ENCODE data around the gene FCN3. TPM values are rescaled to one million over a fixed set of nuclear protein-coding genes. Genes with fewer than 3 reads are reported as not detected.

The FCN3 gene
- total and polyA plus RNA-seq, 2 experiments from 2014 or later: not detected

DNA sequence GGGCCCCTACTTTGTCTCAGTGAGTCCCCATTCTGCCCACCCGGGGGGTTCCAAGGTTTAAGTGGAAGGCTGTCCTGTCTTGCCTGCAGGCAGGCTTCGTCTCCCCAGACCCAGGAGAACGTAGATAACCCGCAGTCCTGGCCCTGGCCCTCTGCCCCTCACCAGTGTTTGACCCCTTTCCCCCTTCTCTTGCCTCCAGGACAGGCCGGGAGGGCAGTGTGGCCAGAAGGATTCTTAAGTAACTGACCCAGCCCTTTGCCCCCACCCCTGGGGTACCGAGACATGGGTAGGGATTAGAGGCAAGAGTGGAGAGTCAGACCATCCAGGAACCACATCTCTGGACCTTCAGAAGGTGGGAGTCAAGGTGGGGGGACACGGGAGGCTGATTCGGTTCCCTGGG is 43.8 kb downstream of the FCN3 start:
- Histone ChIP-seq H3K79me2 (peaks cover 47% of the 10 kb centered on the region), H4K20me1 (ENCODE audit: insufficient read depth, poor library complexity, severe bottlenecking) (peaks cover 27% of the 10 kb centered on the region), H3K36me3 (replicated peaks; ENCODE audit: insufficient read depth, low read depth) (no peaks in the 10 kb centered on the region), H2AFZ (no peak overlapping the region), H3K4me2 (no peak overlapping the region), H3K4me1 (ENCODE audit: insufficient read depth) (no peaks in the 10 kb centered on the region), H3K27ac (no peak overlapping the region), H3K27me3 (no peaks in the 10 kb centered on the region), H3K9me2 (replicated peaks; ENCODE audit: insufficient read depth) (no peaks in the 10 kb centered on the region), H3K9me3 (ENCODE audit: low read depth) (no peaks in the 10 kb centered on the region), H3K4me3 (no peak overlapping the region)
- TF ChIP-seq EZH2 (IDR thresholded peaks at IDR 0.05; ENCODE audit: borderline replicate concordance) (no peak), EZH2phosphoT487 (IDR thresholded peaks at IDR 0.05; ENCODE audit: low read depth, severe bottlenecking, unreplicated experiment) (no peak)
- TF ChIP-seq, protein P1, sequence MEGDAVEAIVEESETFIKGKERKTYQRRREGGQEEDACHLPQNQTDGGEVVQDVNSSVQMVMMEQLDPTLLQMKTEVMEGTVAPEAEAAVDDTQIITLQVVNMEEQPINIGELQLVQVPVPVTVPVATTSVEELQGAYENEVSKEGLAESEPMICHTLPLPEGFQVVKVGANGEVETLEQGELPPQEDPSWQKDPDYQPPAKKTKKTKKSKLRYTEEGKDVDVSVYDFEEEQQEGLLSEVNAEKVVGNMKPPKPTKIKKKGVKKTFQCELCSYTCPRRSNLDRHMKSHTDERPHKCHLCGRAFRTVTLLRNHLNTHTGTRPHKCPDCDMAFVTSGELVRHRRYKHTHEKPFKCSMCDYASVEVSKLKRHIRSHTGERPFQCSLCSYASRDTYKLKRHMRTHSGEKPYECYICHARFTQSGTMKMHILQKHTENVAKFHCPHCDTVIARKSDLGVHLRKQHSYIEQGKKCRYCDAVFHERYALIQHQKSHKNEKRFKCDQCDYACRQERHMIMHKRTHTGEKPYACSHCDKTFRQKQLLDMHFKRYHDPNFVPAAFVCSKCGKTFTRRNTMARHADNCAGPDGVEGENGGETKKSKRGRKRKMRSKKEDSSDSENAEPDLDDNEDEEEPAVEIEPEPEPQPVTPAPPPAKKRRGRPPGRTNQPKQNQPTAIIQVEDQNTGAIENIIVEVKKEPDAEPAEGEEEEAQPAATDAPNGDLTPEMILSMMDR (IDR thresholded peaks at IDR 0.05; ENCODE audit: poor library complexity): no peak
- DNase-seq (ENCODE audit: low spot score): no peak
- 89% methylated on average over 8 of the region's 8 CpGs for whole genome bisulfite sequencing (ENCODE audit: low lambda C conversion rate, missing lambda C conversion rate)

DNA sequence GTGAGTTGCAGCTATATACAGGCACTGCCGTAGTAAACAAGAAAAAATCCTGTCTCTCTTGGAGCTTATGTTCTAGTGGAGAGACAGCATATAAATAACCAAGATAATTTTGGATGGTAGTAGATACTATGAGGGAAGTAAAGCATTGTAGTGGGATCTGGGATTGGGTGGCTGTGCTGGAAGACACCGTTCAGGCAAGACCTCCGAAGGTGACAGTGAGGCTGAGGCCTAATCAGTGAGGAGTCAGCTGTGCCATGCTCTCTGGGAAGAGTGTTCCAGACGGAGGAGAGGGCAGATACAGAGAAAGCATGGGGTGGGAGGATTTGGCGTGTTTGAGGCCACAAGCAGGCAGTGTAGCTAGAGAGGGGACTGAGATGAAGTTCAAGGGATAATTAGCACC is 46.7 kb downstream of the FCN3 start:
- no peak overlapping the region for H3K27ac ChIP-seq
- peaks cover 10% of the 10 kb centered on the region for H3K4me1 ChIP-seq (ENCODE audit: insufficient read depth)
- H3K36me3 ChIP-seq (replicated peaks; ENCODE audit: insufficient read depth, low read depth): no peaks in the 10 kb centered on the region
- no peaks in the 10 kb centered on the region for H3K9me3 ChIP-seq (ENCODE audit: low read depth)
- no peak overlapping the region for H2AFZ ChIP-seq
- TF ChIP-seq EZH2 (IDR thresholded peaks at IDR 0.05; ENCODE audit: borderline replicate concordance) (no peak), EZH2phosphoT487 (IDR thresholded peaks at IDR 0.05; ENCODE audit: low read depth, severe bottlenecking, unreplicated experiment) (no peak)
- TF ChIP-seq, protein P1 (IDR thresholded peaks at IDR 0.05; ENCODE audit: poor library complexity): no peak
- peaks cover 75% of the 10 kb centered on the region for H3K79me2 ChIP-seq
- no peaks in the 10 kb centered on the region for H3K27me3 ChIP-seq
- no peak overlapping the region for H3K4me2 ChIP-seq
- 93% methylated on average over 5 of the region's 5 CpGs for WGBS (ENCODE audit: low lambda C conversion rate, missing lambda C conversion rate)
- no peaks in the 10 kb centered on the region for H3K9me2 ChIP-seq (replicated peaks; ENCODE audit: insufficient read depth)
- no peak for DNase-seq (ENCODE audit: low spot score)
- H4K20me1 ChIP-seq (ENCODE audit: insufficient read depth, poor library complexity, severe bottlenecking): peaks cover 28% of the 10 kb centered on the region
- no peak overlapping the region for H3K4me3 ChIP-seq

- H3K36me3 ChIP-seq (replicated peaks; ENCODE audit: insufficient read depth, low read depth): no peaks in the 10 kb centered on the region
- H3K27me3 ChIP-seq: no peaks in the 10 kb centered on the region
- DNase-seq (ENCODE audit: low spot score): no peak
- no peaks in the 10 kb centered on the region for H3K9me3 ChIP-seq (ENCODE audit: low read depth)
- TF ChIP-seq EZH2 (IDR thresholded peaks at IDR 0.05; ENCODE audit: borderline replicate concordance) (no peak), EZH2phosphoT487 (IDR thresholded peaks at IDR 0.05; ENCODE audit: low read depth, severe bottlenecking, unreplicated experiment) (no peak)
- TF ChIP-seq, protein P1 (IDR thresholded peaks at IDR 0.05; ENCODE audit: poor library complexity): no peak
- peaks cover 28% of the 10 kb centered on the region for H4K20me1 ChIP-seq (ENCODE audit: insufficient read depth, poor library complexity, severe bottlenecking)
- peaks cover 80% of the 10 kb centered on the region for H3K79me2 ChIP-seq
- H3K27ac ChIP-seq: no peak overlapping the region
- H2AFZ ChIP-seq: no peak overlapping the region
- no peak overlapping the region for H3K4me2 ChIP-seq
- 97% methylated on average over 15 of the region's 15 CpGs for WGBS (ENCODE audit: low lambda C conversion rate, missing lambda C conversion rate)
- H3K4me3 ChIP-seq: no peak overlapping the region
- no peaks in the 10 kb centered on the region for H3K9me2 ChIP-seq (replicated peaks; ENCODE audit: insufficient read depth)
- peaks cover 11% of the 10 kb centered on the region for H3K4me1 ChIP-seq (ENCODE audit: insufficient read depth)
Observed at GRCh38 chr1:27325286-27325685, 49.3 kb downstream of the FCN3 start.

Data from hepatocyte (in vitro differentiated cells).